ENCODE data around the gene ARID3C.

The ARID3C gene

DNA sequence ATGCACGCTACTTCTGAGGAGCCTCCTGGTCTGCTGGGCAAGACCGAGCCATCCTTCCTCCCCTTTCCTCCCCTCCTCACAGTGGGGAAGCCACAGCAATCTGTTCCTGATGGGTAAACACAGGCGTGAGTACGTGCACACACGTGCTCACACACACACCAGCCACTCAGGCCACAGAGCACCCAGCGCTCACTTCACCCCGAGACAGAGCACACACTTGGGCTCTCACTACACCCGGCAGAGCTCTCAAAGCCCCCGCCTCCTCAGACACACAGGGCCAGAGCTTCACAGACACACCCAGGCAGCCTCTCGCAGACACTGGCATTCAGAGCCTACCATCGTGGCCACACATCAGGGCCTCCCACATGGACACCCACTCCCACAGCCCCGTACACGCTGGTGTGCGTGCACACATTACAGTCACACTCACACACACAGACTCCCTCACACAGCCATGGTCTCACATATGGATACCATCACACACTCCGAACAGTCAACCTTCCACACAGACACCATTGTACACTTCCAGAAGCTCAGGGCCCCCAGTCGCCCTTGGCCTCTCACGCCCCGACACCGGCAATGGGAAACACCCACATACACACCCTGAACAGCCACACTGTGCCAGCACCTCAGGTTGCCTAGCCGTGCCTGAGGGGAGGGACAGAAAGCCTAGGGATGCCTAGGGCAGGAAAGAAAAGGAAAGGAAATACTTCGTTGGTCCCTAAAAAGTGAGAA, 52.8 kb downstream of the ARID3C start:
- TF ChIP-seq, protein P1, sequence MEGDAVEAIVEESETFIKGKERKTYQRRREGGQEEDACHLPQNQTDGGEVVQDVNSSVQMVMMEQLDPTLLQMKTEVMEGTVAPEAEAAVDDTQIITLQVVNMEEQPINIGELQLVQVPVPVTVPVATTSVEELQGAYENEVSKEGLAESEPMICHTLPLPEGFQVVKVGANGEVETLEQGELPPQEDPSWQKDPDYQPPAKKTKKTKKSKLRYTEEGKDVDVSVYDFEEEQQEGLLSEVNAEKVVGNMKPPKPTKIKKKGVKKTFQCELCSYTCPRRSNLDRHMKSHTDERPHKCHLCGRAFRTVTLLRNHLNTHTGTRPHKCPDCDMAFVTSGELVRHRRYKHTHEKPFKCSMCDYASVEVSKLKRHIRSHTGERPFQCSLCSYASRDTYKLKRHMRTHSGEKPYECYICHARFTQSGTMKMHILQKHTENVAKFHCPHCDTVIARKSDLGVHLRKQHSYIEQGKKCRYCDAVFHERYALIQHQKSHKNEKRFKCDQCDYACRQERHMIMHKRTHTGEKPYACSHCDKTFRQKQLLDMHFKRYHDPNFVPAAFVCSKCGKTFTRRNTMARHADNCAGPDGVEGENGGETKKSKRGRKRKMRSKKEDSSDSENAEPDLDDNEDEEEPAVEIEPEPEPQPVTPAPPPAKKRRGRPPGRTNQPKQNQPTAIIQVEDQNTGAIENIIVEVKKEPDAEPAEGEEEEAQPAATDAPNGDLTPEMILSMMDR (conservative IDR thresholded peaks at IDR 0.05; ENCODE audit: low read depth, low read length), result no peak
- H3K4me3 ChIP-seq (ENCODE audit: low read depth, low read length), result no peak overlapping the region
- no peak for DNase-seq (ENCODE audit: low read depth)

DNA sequence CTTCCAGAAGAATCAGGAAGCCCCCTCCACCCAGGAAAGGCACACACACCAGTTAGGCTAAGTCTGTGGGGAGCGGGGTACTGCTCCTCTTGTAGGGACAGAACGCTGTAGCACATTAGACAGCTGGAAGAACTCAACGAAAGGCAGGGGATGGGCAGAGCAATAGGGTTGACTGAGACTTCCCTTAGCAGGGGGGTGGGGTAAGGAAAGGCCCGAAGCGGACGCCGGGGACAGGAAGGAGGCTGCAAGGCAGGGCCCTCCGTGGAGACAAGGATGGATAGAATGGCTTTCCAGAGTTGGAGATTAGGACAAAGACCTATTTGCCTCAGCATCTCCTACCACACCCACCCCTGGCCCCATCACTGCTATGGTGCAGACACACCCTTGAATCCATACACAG, 53.6 kb downstream of the ARID3C start:
- DNase-seq (ENCODE audit: low read depth), result no peak
- no peak overlapping the region for H3K4me3 ChIP-seq (ENCODE audit: low read depth, low read length)
- TF ChIP-seq, protein P1 (conservative IDR thresholded peaks at IDR 0.05; ENCODE audit: low read depth, low read length), result no peak

DNA sequence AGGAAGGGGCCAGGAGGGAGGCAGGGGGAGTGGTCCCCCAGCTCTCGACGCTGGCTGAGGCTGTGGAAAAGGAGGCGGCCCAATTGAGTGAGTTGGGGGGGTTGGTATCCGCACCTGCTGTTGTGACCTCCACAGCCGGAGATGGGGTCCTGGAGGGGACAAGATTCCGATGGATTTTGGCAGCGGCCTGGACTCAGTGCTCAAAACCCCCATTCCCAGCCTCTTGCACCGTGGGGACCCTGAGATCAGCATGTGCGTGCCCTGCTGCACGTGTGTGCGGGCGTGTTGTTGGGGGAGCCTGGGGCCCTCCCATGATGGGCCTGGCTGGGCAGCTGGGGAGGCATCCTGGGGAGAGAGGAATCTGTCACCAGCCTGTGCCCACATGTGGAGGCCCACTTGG, 54.3 kb downstream of the ARID3C start:
- TF ChIP-seq, protein P1 (conservative IDR thresholded peaks at IDR 0.05; ENCODE audit: low read depth, low read length), result no peak
- H3K4me3 ChIP-seq (ENCODE audit: low read depth, low read length), result no peak overlapping the region
- no peak for DNase-seq (ENCODE audit: low read depth)

GRCh38 chr9:34573599-34574325, 55.1 kb downstream of the ARID3C start:
- TF ChIP-seq, protein P1 (conservative IDR thresholded peaks at IDR 0.05; ENCODE audit: low read depth, low read length), result no peak
- DNase-seq (ENCODE audit: low read depth), result no peak
- no peak overlapping the region for H3K4me3 ChIP-seq (ENCODE audit: low read depth, low read length)

DNA sequence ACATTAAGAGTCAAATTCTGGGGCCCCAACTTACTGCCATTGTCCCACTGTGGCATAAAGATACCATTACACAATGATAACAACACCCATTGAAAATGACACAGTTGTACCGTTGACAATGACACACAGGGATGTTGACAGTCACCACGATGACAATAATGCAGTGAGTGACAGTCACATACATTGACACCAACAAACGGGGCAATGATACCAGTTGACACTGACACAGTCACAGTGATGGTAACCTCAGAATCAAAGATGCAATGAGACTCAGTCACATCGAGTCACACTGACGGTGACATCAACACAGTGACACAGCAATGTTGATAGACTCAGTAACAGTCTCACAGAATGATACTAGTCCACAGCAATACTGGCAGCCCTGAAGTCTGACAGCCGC, 56.2 kb downstream of the ARID3C start:
- H3K4me3 ChIP-seq (ENCODE audit: low read depth, low read length), result no peak overlapping the region
- DNase-seq (ENCODE audit: low read depth), result no peak
- TF ChIP-seq, protein P1 (conservative IDR thresholded peaks at IDR 0.05; ENCODE audit: low read depth, low read length), result no peak

DNA sequence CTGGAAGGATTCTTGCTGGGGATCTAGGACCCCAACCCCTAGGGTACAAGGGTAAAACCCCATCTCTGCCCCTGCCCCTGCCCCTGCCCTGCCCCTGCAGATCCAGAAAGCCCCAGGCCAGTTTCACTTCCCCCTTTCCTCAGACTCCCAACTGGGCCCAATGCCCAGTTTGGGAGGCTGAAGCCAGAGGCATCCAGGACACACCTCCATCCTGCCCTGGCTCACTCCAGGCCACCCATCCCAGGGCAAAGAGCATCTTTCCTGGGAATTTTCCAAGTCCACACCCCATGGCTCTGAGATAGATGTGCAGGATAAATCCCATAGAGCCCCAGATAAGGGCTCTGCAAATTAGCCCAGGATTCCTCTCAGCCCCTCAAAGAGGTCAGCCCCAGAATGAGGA, 56.8 kb downstream of the ARID3C start:
- DNase-seq (ENCODE audit: low read depth), result no peak
- TF ChIP-seq, protein P1 (conservative IDR thresholded peaks at IDR 0.05; ENCODE audit: low read depth, low read length), result no peak
- H3K4me3 ChIP-seq (ENCODE audit: low read depth, low read length), result no peak overlapping the region

DNA sequence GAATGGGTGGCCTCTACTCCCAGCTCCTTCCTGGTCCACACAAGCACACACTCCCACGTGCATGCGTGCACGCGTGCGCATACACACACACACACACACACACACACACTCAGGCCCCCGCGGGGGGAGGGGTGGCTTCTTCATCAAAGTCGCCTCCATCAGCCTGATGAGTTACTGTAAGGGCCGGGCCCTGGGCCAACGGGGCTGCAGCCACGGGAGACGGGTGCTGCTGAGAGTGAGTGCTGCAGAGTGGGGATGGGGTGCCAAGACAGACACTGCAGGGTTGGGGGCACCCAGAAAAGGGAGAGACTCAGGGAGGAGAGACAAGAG, 57.4 kb downstream of the ARID3C start:
- TF ChIP-seq, protein P1 (conservative IDR thresholded peaks at IDR 0.05; ENCODE audit: low read depth, low read length), result no peak

More for the DNA sequence above, 57.4 kb downstream of the ARID3C start:
- no peak overlapping the region for H3K4me3 ChIP-seq (ENCODE audit: low read depth, low read length)
- DNase-seq (ENCODE audit: low read depth), result no peak

All from choroid plexus epithelial cell (primary cell).